ENCODE data around the gene P2RX4. TPM values are rescaled to one million over a fixed set of nuclear protein-coding genes. Genes with fewer than 3 reads are reported as not detected.
"Not testable (repeated sequence)": the region's sequence is repeated elsewhere in the genome, so short reads cannot be mapped to it uniquely, and the experiment has no call there.

The P2RX4 gene
- polyA plus RNA-seq, 3 donors, result 33.4 to 38.5 (median 34.2) TPM

DNA sequence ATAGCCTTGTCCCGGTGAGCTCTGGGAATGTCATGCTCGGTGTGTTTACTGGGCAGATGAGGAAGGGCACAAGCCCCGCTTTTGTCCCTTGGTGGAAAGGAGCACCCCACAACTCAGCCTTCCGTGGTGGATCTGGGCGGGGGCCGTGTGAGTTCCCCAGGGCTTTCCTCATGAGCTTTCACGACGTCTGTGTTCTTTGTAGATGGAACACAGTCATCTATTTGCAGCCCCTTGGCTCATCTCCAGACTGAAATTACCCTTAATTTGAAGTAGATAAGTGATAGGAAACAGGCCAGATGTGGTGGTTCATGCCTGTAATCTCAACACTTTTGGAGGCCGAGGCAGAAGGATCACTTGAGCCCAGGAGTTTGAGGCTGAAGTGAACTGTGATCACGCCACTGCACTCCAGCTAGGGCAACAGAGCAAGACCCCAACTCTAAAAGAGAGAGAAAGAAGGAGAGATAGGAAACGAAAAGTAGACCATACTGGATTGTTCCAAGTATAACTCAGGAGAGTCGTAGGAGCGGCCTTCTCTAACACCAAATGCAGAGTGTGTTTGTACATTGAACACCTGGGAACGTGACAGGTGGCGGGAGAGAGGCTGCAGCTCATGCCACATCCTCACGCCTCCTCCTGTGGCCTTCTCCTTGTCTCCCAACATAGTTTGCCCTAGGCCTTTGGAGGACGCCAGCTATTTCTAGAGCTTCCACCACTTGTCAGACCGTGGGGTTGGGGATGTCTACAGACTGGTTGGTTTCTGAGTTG is 8.8 kb downstream of the P2RX4 start:
- DNase-seq (ENCODE audit: low read depth in 3 of 3, low spot score in 2 of 3), result no peak

DNA sequence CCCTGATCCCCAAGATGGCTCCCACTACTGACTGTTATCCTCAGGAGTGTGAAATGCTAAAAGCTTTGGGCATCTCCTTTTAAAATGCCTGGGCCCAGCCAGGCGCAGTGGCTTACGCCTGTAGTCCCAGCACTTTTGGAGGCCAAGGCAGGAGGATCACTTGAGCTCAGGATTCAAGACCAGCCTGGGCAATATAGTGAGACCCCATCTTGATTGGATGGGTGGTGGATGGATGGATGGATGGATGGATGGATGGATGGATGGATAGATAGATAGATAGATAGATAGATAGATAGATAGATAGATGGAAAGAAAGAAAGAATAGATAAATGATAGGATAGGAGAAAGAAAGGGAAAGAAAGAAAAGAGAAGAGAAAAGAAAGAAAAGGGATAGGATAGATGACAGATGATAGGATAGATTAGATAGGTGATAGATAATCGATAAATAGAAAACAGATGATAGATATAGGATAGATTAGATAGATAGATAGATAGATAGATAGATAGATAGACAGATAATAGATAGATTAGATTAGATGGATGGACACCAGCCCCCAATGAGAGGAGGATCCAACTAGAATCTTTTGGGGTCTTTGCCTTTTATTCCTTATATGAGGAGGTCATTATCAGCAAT is 9.5 kb downstream of the P2RX4 start:
- no peak for DNase-seq (ENCODE audit: low read depth in 3 of 3, low spot score in 2 of 3)

DNA sequence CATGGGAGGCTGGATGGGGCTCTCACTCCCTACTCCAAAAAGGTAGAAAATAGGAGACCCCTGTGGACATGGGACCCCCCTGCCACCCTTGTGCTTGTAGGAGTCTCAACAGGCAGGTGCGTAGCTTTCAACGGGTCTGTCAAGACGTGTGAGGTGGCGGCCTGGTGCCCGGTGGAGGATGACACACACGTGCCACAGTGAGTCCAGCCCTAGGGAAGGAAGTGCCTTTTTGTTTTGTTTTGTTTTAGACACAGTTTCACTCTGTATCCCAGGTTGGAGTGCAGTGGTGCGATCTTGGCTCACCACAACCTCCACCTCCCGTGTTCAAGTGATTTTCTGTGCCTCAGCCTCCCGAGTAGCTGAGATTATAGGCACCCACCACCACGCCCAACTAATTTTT is 12.9 kb downstream of the P2RX4 start:
- no peak for DNase-seq (ENCODE audit: low read depth in 3 of 3, low spot score in 2 of 3)

DNA sequence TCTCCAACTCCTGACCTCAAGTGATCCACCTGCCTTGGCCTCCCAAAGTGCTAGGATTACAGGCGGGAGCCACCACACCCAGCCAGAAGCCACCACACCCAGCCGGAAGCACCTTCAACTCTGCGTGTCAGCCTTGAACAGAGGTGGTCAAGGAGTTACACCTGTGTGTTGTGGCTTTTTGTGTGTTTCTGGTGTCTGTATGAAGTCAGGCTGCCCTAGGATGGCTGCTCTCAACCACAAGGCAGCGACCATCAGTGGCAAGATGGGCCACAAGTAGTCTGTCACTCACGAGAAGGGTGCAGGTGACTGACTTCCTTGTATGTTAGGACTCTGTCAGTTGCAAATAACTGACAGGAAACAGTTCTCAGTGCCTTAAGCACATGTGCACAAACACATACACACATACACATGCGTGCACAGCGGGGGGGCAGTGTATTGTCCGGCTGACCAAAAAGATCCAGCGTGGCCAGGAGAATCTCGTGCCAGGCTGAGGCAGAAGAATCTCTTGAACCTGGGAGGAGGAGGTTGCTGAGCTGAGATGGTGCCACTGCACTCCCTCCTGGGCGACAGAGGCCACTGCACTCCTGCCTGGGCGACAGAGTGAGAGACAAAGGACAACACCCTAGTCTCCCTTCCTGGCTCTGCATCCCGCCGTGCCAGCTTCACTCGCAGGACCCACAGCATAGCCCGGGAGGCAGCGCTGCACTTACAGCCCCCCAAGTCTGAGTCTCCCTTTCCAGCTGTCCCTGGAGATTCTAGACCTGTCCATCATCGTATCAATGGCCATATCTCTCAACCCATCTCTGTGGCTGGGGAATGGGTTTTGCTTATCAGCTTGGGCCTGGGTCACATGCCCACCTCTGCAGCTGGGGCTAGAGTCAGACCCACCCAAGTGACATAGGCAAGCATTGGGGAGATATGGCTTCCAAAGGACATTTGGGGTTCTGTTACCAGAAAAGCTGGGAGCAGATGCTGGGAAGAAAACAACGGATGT is 13.7 kb downstream of the P2RX4 start:
- DNase-seq (ENCODE audit: low read depth in 3 of 3, low spot score in 2 of 3), result no peak

DNA sequence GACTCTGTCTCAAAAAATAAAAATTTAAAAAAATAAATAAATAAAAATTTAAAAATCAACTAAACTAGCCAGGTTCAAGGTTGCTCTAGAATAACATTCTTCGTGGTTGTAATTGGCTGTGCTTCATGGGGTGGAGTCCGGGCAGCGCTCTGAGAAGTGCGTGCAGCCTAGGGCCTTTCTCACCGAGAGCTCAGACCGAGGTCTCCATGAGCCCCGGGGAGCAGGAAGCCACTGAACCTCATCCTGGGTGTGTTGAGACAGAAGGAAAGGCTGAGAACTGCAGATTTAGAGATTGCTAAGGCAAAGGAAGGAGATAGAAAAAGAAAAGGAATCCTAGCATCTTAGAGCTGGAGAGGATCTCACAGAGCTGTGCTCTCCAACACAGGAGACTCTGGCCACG is 14.7 kb downstream of the P2RX4 start:
- no peak for DNase-seq (ENCODE audit: low read depth in 3 of 3, low spot score in 2 of 3)

DNA sequence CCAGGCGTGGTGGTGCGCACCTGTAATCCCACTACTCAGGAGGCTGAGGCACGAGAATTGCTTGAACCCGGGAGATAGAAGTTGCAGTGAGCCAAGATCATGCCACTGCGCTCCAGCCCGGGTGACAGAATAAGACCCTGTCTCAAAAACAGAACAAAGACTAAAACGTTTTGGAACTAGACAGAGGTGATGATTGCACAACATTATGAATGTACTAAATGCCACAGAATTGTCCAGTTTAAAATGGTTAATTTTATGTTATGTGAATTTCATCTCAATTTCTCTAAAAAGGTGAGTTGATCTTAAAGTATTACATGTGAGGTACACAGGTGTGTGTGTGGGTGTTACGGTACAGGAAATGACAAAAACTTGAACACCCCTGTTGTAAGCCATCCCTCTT is 16.5 kb downstream of the P2RX4 start:
- DNase-seq (ENCODE audit: low read depth in 3 of 3, low spot score in 2 of 3), result no peak

GRCh38 chr12:121226871-121227270 is 16.9 kb downstream of the P2RX4 start:
- not testable (repeated sequence) for DNase-seq (ENCODE audit: low read depth in 3 of 3, low spot score in 2 of 3)

GRCh38 chr12:121227294-121227693 is 17.4 kb downstream of the P2RX4 start:
- no peak for DNase-seq (ENCODE audit: low read depth in 3 of 3, low spot score in 2 of 3)

GRCh38 chr12:121228919-121229665 is 19.2 kb downstream of the P2RX4 start:
- DNase-seq (ENCODE audit: low read depth in 3 of 3, low spot score in 2 of 3), result no peak

- DNase-seq (ENCODE audit: low read depth in 3 of 3, low spot score in 2 of 3), result not testable (repeated sequence)
Measured at GRCh38 chr12:121229826-121230537, 20.1 kb downstream of the P2RX4 start.

- no peak for DNase-seq (ENCODE audit: low read depth in 3 of 3, low spot score in 2 of 3)
Measured at GRCh38 chr12:121230538-121230907, 20.6 kb downstream of the P2RX4 start.

DNA sequence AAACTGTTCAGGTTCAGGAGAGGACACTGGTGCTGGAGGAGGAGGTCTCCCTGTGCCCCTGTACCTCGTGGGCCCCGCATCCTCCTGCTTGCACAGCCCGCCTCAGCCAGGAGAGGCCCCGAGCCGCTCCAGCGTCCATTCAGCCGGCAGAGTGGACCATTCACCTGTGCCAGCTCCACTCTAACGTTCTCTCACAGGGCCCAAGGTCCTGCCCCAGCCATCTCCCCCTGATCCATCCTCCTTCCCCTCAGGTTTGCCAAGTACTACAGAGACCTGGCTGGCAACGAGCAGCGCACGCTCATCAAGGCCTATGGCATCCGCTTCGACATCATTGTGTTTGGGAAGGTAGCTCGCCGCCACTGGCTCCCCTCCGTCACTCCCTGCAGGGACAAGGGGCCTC is 22.2 kb downstream of the P2RX4 start:
- DNase-seq (ENCODE audit: low read depth in 3 of 3, low spot score in 2 of 3), result no peak

GRCh38 chr12:121232977-121233627 is 23.2 kb downstream of the P2RX4 start:
- no peak for DNase-seq (ENCODE audit: low read depth in 3 of 3, low spot score in 2 of 3)

- no peak for DNase-seq (ENCODE audit: low read depth in 3 of 3, low spot score in 2 of 3)
Measured at GRCh38 chr12:121233628-121234020, 23.7 kb downstream of the P2RX4 start.

DNA sequence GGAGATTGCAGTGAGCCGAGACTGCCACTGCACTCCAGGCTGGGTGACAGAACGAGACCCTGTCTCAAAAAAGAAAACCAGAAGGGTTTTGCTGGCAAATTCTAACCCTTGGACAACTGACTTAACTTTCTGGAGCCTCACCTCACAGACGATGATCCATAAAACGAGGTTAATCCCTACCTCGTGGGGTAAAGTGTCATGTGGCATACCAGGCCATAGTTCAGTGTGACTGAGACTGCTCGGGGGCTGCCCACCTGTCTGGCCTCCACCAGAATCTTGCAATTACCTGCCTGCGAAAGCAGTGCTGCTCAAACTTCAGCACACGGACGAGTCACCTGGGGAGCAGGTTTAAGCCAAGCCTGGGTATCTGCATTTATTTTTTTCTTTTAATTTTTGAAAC is 26.8 kb downstream of the P2RX4 start:
- DNase-seq (ENCODE audit: low read depth in 3 of 3, low spot score in 2 of 3), result no peak

DNA sequence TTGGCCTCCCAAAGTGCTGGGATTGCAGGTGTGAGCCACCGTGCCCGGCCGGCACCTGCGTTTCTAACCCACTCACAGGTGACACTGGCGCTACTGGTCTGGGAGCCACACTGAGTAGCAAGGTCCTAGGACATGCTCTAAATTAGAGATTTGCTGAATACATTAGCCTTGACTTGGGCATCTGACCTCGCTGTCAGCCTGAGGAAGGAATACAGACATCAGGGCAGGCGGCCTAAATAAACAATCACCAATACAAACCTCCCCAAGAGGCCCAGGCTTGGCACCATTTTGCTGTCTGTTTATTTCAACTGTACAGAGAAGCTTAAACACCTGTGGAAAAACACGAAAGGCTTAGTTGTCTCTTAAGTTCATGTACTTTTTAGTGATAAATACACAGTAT is 27.5 kb downstream of the P2RX4 start:
- DNase-seq (ENCODE audit: low read depth in 3 of 3, low spot score in 2 of 3), result no peak

DNA sequence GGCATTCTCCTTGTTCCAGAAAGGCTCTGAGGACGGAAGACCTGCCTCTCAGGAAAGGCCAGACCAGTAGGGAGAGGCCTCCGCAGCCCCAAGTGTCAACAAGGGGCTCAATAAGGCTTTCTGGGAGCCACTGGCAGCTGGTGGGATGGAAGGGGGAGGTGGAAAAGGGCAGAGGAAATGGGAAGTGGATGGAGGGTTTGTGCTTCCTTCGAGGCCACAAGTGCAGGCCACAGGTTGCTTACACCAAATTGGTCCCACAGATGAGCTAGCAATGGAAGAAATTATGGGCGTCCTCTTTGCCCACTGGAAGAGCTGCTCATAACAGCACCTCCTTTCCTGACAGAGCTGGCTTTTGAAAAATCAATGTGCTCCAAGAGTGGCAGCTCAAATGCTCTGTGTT is 28.2 kb downstream of the P2RX4 start:
- no peak for DNase-seq (ENCODE audit: low read depth in 3 of 3, low spot score in 2 of 3)

GRCh38 chr12:121238604-121239350 is 28.8 kb downstream of the P2RX4 start:
- DNase-seq (ENCODE audit: low read depth in 3 of 3, low spot score in 2 of 3), result no peak
